Transverse colon (tissue), 4 donors: ENCODE results near the gene ELAVL1. TPM values are rescaled to one million over a fixed set of nuclear protein-coding genes. Genes with fewer than 3 reads are reported as not detected.
A peak's percentile ranks its signal among the peaks of the same experiment; 100 is the strongest.

Experiments used
- DNase-seq: peaks from one replicate; pipeline ENCODE4 v3.0.0-alpha.2; 2019
- H3K27ac ChIP-seq, 4 donors: fragments of 200-600 bp; sonication (generic); 2 replicates each; pipeline ENCODE4 v1.5.1; 2016 to 2018; ENCODE audit warnings: inconsistent platforms in 4 of 4
- H3K27me3 ChIP-seq: fragments of 200-600 bp; sonication (generic); 2 replicates; pipeline ENCODE4 v1.5.1; 2017; ENCODE audit warnings: inconsistent platforms
- H3K36me3 ChIP-seq, 4 donors: fragments of 200-600 bp; sonication (generic); 2 replicates each; pipeline ENCODE4 v1.5.1; 2017 to 2019; ENCODE audit warnings: inconsistent platforms in 4 of 4
- H3K4me1 ChIP-seq, 4 donors: fragments of 200-600 bp; sonication (generic); 2 replicates each; pipeline ENCODE4 v1.5.1; 2017 to 2020; ENCODE audit warnings: inconsistent platforms in 4 of 4
- H3K4me3 ChIP-seq, 4 donors: fragments of 200-600 bp; sonication (generic); 1 replicate in 1 of 4; 2 replicates in 3 of 4; pipeline versions ENCODE4 v1.5.1 to v1.6.1; 2017 to 2019; ENCODE audit warnings: inconsistent platforms in 4 of 4
- H3K9me3 ChIP-seq, 2 donors: fragments of 200-600 bp; sonication (generic); 2 replicates each; pipeline ENCODE4 v1.5.1; 2017 to 2019; ENCODE audit warnings: inconsistent platforms in 2 of 2
- EP300 ChIP-seq: sonication (generic); formaldehyde crosslinking; IDR thresholded peaks from one replicate; pipeline ENCODE4 v1.6.1; 2017; ENCODE audit warnings: antibody characterized with exemption, low read depth
- POLR2A ChIP-seq: fragments of 450-650 bp; IDR thresholded peaks from one replicate; pipeline ENCODE4 v1.6.1; 2016; ENCODE audit warnings: antibody characterized with exemption, mild to moderate bottlenecking, moderate library complexity
- POLR2AphosphoS5 ChIP-seq, 3 donors: sonication (generic); formaldehyde crosslinking; IDR thresholded peaks; one replicate each; pipeline ENCODE4 v1.6.1; 2016; ENCODE audit warnings: antibody characterized with exemption in 3 of 3
- WGBS, 2 donors: methylation state at CpG; one replicate each; pipeline ENCODE4 v1.1.5; 2018; ENCODE audit warnings: low coverage in 1 of 2; 5-methylcytosine and 5-hydroxymethylcytosine counted together
- in situ Hi-C, 4 donors: fragments of 200-750 bp; cut with MboI; loops; one replicate each; pipeline versions ENCODE4 v1.15.0 to v1.15.1; 2017; ENCODE audit warnings: low sequenced_read_pairs in 3 of 4, low pct_ligation_motif_present in 1 of 4, low pct_unique_long_range_greater_than_20kb in 1 of 4
- intact Hi-C: fragments of 100-400 bp; cut with DNase I; formaldehyde crosslinking; loops from one replicate; pipeline ENCODE4 v1.15.1; 2023; ENCODE audit warnings: low total_unique reads
- total RNA-seq, 4 donors: library from RNA; depleted of rRNA; stranded (reverse); fragments of >200 nt; gene quantifications; one replicate each; pipeline ENCODE4 v1.1.0, GENCODE V29; 2016
- TF ChIP-seq, protein P1 (sequence below), 5 experiments: fragments of 200-600 bp in 3 of 5; fragments of 450-650 bp in 2 of 5; sonication (generic) in 3 of 5; IDR thresholded peaks; 1 replicate in 2 of 5; 2 replicates in 3 of 5; pipeline ENCODE4 v1.5.1; 2016 to 2017; ENCODE audit warnings: antibody characterized with exemption in 5 of 5, inconsistent platforms in 3 of 5, mild to moderate bottlenecking in 2 of 5, moderate library complexity in 1 of 5

ELAVL1 gene
- total RNA-seq, 4 donors from 2014 or later, result 11.9 to 101 (median 22.4) TPM

DNA sequence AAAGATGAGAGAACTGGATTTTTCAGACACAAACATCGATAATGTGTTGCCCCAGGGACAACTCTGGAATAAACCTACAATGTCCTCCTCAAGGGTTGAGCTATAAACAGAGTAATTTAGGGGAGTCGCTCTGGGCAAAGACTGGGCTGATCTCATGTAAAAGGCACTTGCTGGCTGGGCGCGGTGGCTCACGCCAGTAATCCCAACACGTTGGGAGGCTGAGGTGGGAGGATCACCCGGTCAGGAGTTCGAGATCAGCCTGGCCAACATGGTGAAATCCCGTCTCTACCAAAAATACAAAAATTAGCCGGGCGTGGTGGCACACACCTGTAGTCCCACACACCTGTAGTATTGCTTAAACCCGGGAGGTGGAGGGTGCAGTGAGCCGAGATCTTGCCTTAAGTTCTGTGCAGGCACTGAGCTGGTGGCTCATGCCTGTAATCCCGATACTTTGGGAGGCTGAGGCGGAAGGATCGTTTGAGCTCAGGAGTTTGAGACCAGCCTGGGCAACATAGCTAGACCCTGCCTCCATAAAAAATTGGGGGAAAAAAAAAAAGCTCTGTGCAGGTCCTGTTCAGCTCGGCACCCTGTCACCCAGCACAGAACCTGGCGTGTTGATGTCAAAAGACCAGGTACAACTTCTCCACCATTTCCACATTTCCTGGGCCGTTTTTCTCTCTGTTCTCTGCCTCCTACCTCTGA is 63.4 kb downstream of the ELAVL1 start:
- no peaks in the 10 kb centered on the region for H3K9me3 ChIP-seq
- peak overlapping the region in 1 of 4 donors; percentile 85 for H3K4me3 ChIP-seq
- peak overlapping the region in 1 of 4 donors; percentile 97 for H3K27ac ChIP-seq
- 77 to 87% methylated on average over 8 to 19 of the region's 19 CpGs for WGBS, 2 donors
- in situ Hi-C loops (loop anchor here in 2 of 4 donors (10.0 kb wide), 1 partner anchor 313 kb away; no protein-coding TSS in a partner anchor), intact Hi-C loops (no loop called here)
- H3K36me3 ChIP-seq, result peaks cover 0 to 24% (median 11%) of the 10 kb centered on the region in 4 donors
- peaks cover 5 to 26% (median 12%) of the 10 kb centered on the region in 4 donors for H3K4me1 ChIP-seq
- no peak for TF ChIP-seq POLR2A
- no peaks in the 10 kb centered on the region for H3K27me3 ChIP-seq
- DNase-seq, result no peak

DNA sequence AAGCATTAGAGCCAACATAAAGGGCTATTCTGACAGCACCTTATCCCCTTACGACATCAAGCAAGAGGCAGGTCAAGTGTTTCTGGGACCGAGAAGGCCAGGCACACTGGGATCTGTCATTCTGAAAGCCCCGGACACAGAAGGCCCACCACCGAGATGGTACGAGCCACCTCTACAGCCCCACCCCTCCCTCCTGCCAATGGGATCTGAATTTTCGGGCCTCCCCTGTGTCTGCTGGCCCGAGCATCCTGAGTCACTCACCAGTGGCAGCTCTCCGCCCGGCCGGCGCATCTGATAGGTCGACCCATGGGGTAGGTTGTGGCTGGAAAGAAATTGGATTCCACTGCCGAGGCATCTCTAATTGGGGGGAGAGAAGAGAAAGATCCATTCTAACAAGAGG is 64.6 kb downstream of the ELAVL1 start:
- no peak overlapping the region for H3K4me3 ChIP-seq
- DNase-seq, result no peak
- no peaks in the 10 kb centered on the region for H3K9me3 ChIP-seq
- TF ChIP-seq, protein P1, sequence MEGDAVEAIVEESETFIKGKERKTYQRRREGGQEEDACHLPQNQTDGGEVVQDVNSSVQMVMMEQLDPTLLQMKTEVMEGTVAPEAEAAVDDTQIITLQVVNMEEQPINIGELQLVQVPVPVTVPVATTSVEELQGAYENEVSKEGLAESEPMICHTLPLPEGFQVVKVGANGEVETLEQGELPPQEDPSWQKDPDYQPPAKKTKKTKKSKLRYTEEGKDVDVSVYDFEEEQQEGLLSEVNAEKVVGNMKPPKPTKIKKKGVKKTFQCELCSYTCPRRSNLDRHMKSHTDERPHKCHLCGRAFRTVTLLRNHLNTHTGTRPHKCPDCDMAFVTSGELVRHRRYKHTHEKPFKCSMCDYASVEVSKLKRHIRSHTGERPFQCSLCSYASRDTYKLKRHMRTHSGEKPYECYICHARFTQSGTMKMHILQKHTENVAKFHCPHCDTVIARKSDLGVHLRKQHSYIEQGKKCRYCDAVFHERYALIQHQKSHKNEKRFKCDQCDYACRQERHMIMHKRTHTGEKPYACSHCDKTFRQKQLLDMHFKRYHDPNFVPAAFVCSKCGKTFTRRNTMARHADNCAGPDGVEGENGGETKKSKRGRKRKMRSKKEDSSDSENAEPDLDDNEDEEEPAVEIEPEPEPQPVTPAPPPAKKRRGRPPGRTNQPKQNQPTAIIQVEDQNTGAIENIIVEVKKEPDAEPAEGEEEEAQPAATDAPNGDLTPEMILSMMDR (IDR thresholded peaks at IDR 0.05), result no peak
- no peak overlapping the region for H3K27ac ChIP-seq
- in situ Hi-C loops (loop anchor here in 2 of 4 donors (10.0 kb wide), 1 partner anchor 314 kb away; no protein-coding TSS in a partner anchor), intact Hi-C loops (no loop called here)
- peaks cover 0 to 36% (median 17%) of the 10 kb centered on the region in 4 donors for H3K36me3 ChIP-seq
- no peaks in the 10 kb centered on the region for H3K27me3 ChIP-seq
- H3K4me1 ChIP-seq, result peaks cover 5 to 26% (median 12%) of the 10 kb centered on the region in 4 donors
- WGBS, 2 donors, result 93% methylated on average over 13 of the region's 13 CpGs; no CpG with 5 or more reads in 1 of the 2 donors

DNA sequence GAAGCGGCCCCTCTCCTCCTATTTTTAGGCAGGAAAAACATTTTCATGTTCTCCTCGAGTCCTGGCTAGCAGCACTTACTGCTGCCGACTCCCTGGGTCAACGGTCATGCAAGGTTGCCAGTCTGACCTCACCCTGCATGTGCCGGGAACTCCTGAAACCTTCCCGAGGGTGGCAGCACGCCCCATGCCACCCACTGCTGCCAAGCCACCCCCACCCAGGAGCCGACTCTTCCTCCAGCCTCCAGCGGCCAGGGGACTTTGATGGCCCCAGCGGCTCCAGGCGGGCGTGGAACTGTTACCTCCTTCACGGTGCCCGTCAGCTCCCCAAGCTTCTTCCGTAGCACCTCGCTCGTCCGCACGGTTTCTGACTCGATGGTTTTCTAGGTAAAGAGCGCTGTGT is 70.7 kb downstream of the ELAVL1 start:
- Histone ChIP-seq H3K9me3 (no peaks in the 10 kb centered on the region), H3K27me3 (no peaks in the 10 kb centered on the region), H3K36me3 (peaks cover 0 to 65% (median 31%) of the 10 kb centered on the region in 4 donors), H3K27ac (no peak overlapping the region), H3K4me3 (no peak overlapping the region), H3K4me1 (peaks cover under 1 to 5% (median 1%) of the 10 kb centered on the region in 4 donors)
- no peak for TF ChIP-seq POLR2AphosphoS5 (IDR thresholded peaks at IDR 0.05)
- TF ChIP-seq, protein P1 (IDR thresholded peaks at IDR 0.05), result no peak
- no peak for TF ChIP-seq EP300
- no peak for TF ChIP-seq POLR2A
- in situ Hi-C loops (no loop called here), intact Hi-C loops (loop anchor here (10.0 kb wide), 1 partner anchor 70 kb away; the partner anchor contains the start of gene ELAVL1)
- DNase-seq, result no peak
- 87% methylated on average over 21 of the region's 21 CpGs; no CpG with 5 or more reads in 1 of the 2 donors for WGBS, 2 donors

DNA sequence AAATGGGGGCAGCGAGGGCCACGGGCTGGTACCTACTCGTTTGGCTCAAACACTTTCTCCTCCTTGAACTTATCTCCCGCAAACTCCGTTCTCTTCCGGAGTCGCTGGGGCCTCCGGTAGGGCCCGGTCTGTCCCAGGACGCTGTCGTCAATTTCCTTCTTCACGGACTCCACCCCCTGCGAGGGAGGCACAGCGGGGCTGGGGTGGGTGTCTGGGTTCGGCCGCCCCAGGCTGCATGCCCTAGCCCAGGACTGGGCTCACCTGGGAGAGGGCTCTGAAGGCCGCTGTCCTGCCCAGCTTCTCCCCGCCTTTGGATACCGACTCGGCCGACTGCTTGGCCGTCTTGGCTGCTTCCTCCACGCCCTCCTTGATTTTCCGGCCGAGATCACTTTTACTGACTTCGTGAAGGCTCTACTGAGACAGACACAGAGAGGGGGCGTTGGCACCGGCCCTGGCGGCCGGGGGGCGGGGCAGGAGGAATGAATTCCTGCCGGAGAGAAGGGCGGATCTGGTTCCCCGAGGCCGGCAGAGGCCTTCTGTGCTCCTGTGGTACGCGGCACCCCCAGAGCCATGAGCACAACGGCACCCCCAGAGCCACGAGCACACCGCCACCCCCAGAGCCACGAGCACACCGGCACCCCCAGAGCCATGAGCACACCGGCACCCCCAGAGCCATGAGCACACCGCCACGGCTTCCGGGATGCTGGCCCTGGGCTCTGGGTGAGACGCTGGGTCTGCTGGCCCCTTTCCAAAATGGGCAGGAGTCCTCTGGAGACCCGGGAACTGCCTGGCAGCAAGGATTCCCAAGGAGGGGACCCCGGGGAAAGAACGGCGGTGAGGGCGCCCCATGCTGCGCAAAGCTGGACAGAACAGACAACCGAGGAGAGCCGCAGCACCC is 71.4 kb downstream of the ELAVL1 start:
- H3K27ac ChIP-seq, result no peak overlapping the region
- in situ Hi-C loops (no loop called here), intact Hi-C loops (loop anchor here (10.0 kb wide), 1 partner anchor 71 kb away; the partner anchor contains the start of gene ELAVL1)
- H3K27me3 ChIP-seq, result no peaks in the 10 kb centered on the region
- H3K4me3 ChIP-seq, result no peak overlapping the region
- peaks cover 7 to 12% (median 7%) of the 10 kb centered on the region in 4 donors for H3K4me1 ChIP-seq
- no peak for DNase-seq
- H3K36me3 ChIP-seq, result peaks cover 0 to 62% (median 30%) of the 10 kb centered on the region in 4 donors
- H3K9me3 ChIP-seq, result no peaks in the 10 kb centered on the region
- TF ChIP-seq POLR2A (no peak), EP300 (no peak), POLR2AphosphoS5 (IDR thresholded peaks at IDR 0.05) (no peak)
- TF ChIP-seq, protein P1 (IDR thresholded peaks at IDR 0.05), result no peak
- 91% methylated on average over 54 of the region's 55 CpGs; no CpG with 5 or more reads in 1 of the 2 donors for WGBS, 2 donors
